Measurements from ENCODE around the gene WDR5B. TPM values are rescaled to one million over a fixed set of nuclear protein-coding genes. Genes with fewer than 3 reads are reported as not detected.
"Not testable (repeated sequence)": the region's sequence is repeated elsewhere in the genome, so short reads cannot be mapped to it uniquely, and the experiment has no call there.

WDR5B gene
- total RNA-seq, 4 donors from 2014 or later: 2.5 to 3.3 (median 3.0) TPM

DNA sequence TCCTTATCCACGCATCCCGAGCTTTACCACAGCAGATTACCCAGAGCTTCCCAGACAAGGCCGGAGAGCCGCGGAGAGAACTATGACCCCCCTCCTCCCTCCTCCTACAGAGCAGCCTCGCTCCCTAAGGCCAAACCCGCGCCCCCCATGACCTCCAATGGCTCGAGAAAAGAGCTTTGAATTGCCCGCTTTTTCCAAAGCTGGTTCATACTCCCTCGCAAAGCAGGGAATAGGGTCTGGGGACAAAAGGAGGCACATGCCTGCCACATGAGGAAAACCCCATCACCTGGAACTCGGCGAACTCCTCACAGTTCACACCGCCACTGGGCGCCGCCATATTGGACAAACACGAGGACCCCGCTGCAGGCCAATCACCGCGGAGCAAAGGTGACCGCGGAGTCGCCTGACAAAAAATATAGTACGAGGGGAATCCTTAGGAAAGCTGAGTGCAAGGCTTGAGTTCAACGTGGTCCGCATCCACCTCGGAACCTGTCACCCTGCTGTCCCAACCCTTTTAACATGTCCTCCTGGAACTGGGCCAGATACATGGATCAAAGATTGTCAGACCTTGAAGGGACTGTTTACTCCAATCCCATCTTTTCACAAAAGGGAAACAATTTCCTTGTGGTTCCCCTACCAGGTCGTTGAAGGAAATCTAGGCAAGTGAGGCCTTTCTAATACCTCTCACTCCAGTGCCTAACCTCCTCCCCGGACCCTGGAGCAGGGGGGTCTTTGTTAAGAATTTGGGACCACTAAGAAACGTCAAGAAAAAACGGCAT, 32.8 kb downstream of the WDR5B start, which contains the start of gene MIX23:
TSS of gene MIX23 (minus strand) at position 344 of the 779 bp plus-strand sequence. CDS start at position 337, 7 bp downstream.
- peak; percentile 96 for DNase-seq (ENCODE audit: extremely low spot score)
- WGBS: under 1% methylated on average over 31 of the region's 31 CpGs
- no peaks in the 10 kb centered on the region for H3K27me3 ChIP-seq
- H3K4me1 ChIP-seq: peaks cover 18 to 33% (median 29%) of the 10 kb centered on the region in 4 donors
- peaks cover 0 to 14% (median 4%) of the 10 kb centered on the region in 4 donors for H3K36me3 ChIP-seq
- intact Hi-C loops (cut with DNase I): no loop called here
- TF ChIP-seq POLR2AphosphoS5 (IDR thresholded peaks at IDR 0.05): peak; percentile 72 to 86
- TF ChIP-seq CTCF (IDR thresholded peaks at IDR 0.05): no peak
- peak; percentile 19 for TF ChIP-seq EP300 (IDR thresholded peaks at IDR 0.05)
- no peak for TF ChIP-seq POLR2A (IDR thresholded peaks at IDR 0.05; ENCODE audit: low read depth)
- peak within 1 kb of the TSS; percentile 68 to 85 (median 74) for H3K4me3 ChIP-seq
- H3K27ac ChIP-seq (replicated peaks in 1 of 4): peak within 1 kb of the TSS; percentile 89 to 94 (median 92)
- no peaks in the 10 kb centered on the region for H3K9me3 ChIP-seq

DNA sequence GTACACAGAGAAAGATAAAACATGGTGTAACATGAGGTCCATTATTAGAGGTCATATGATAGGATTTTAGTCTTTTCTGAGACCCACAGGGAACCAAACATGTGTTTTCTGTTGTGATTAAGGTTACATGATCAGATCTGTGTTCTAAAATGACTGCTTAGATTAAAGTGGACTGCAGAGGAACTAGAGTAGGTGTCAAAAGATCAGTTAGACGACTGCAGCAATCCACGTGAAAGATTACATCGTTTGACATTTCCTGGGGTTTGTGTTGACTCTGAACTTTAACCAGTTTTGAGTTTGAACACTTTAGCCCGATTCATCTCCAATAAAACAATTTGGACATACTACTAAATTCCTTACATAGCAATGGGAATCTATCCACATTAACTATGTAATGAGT, 37.9 kb downstream of the WDR5B start:
- 77% methylated on average over 4 of the region's 4 CpGs for WGBS
- DNase-seq (ENCODE audit: extremely low spot score): no peak

DNA sequence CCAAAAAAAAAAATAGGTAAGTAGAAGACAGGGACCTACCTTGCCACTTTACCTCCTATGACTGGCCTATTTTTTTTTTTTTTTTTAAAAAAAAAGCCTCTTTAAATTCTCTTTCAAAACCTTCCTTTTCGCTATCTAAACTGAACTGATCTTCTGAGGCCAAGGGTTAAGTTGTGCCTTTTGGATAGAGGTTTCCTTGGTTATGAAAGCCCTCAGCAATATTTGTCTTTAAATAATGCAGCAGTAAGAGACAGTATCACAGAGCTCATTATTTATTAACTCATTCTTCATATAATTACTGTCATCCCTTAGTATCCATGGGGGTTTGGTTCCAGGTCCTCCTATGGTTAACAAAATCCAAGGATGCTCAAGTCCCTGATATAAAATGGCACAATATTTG, 41.8 kb downstream of the WDR5B start:
- Histone ChIP-seq H3K36me3 (peaks cover 7 to 35% (median 16%) of the 10 kb centered on the region in 4 donors), H3K4me3 (no peak overlapping the region), H3K4me1 (no peaks in the 10 kb centered on the region), H3K27me3 (no peaks in the 10 kb centered on the region), H3K9me3 (no peaks in the 10 kb centered on the region), H3K27ac (replicated peaks in 1 of 4) (no peak overlapping the region)
- WGBS: 90% methylated on average over 1 of the region's 1 CpG
- DNase-seq (ENCODE audit: extremely low spot score): no peak
- intact Hi-C loops (cut with DNase I): no loop called here
- TF ChIP-seq EP300 (IDR thresholded peaks at IDR 0.05) (no peak), POLR2A (IDR thresholded peaks at IDR 0.05; ENCODE audit: low read depth) (no peak), POLR2AphosphoS5 (IDR thresholded peaks at IDR 0.05) (no peak), CTCF (IDR thresholded peaks at IDR 0.05) (no peak)

More for the DNA sequence above, 37.9 kb downstream of the WDR5B start:
- TF ChIP-seq CTCF (IDR thresholded peaks at IDR 0.05): no peak
- no peak for TF ChIP-seq POLR2A (IDR thresholded peaks at IDR 0.05; ENCODE audit: low read depth)
- TF ChIP-seq POLR2AphosphoS5 (IDR thresholded peaks at IDR 0.05): no peak
- no peak for TF ChIP-seq EP300 (IDR thresholded peaks at IDR 0.05)
- Histone ChIP-seq H3K4me3 (no peak overlapping the region), H3K27ac (replicated peaks in 1 of 4) (no peak overlapping the region), H3K36me3 (peaks cover 0 to 17% (median 7%) of the 10 kb centered on the region in 4 donors), H3K9me3 (no peaks in the 10 kb centered on the region), H3K4me1 (peaks cover 8 to 10% (median 10%) of the 10 kb centered on the region in 4 donors), H3K27me3 (no peaks in the 10 kb centered on the region)
- intact Hi-C loops (cut with DNase I): no loop called here

- H3K36me3 ChIP-seq: peaks cover 11 to 88% (median 68%) of the 10 kb centered on the region in 4 donors
- no peak for TF ChIP-seq POLR2A (IDR thresholded peaks at IDR 0.05; ENCODE audit: low read depth)
- TF ChIP-seq CTCF (IDR thresholded peaks at IDR 0.05): no peak
- TF ChIP-seq POLR2AphosphoS5 (IDR thresholded peaks at IDR 0.05): no peak
- TF ChIP-seq EP300 (IDR thresholded peaks at IDR 0.05): no peak
- WGBS: 93% methylated on average over 5 of the region's 5 CpGs
- no peaks in the 10 kb centered on the region for H3K9me3 ChIP-seq
- intact Hi-C loops (cut with DNase I): no loop called here
- no peaks in the 10 kb centered on the region for H3K27me3 ChIP-seq
- no peaks in the 10 kb centered on the region for H3K4me1 ChIP-seq
- no peak overlapping the region for H3K27ac ChIP-seq (replicated peaks in 1 of 4)
- no peak for DNase-seq (ENCODE audit: extremely low spot score)
- H3K4me3 ChIP-seq: no peak overlapping the region
Measured at GRCh38 chr3:122366379-122366749, 49.5 kb downstream of the WDR5B start.

DNA sequence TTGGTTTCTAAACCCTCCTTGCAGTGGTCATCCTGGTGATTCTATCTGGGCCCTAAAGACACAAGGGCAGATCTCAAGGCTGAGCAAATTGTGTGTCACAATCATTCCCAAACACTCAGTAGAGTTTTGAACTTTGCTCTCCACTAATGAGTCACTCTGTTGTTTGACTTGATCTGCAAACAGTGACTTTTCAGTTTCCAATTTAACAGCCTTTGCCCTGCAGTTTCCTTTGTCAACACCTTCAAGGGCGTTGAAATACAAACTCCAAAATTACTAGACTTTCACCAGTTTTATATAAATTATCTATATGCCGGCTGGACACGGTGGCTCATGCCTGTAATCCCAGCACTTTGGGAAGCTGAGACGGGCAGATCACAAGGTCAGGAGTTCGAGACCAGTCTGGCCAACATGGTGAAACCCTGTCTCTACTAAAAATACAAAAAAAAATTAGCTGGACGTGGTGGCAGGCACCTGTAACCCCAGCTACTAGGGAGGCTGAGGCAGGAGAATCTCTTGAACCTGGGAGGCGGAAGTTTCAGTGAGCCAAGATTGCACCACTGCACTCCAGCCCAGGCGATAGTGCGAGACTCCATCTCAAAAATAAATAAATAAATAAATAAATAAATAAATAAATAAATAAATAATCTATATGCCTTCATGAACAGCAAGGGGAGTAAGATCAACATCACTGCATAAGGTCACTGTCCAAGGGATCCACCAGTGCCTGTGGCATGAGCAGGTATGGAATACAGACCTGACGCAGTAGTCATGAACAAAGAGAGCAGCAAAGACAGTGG, 50.1 kb downstream of the WDR5B start:
- H3K27me3 ChIP-seq; H3K9me3 ChIP-seq; DNase-seq (ENCODE audit: extremely low spot score); H3K27ac ChIP-seq (replicated peaks in 1 of 4); intact Hi-C loops (cut with DNase I); H3K4me1 ChIP-seq; H3K4me3 ChIP-seq: not testable (repeated sequence)
- WGBS: 95% methylated on average over 10 of the region's 10 CpGs
- H3K36me3 ChIP-seq: peaks cover 11 to 88% (median 72%) of the 10 kb centered on the region in 4 donors

All from esophagus muscularis mucosa (tissue), 4 donors.